Measurements from ENCODE around the gene MYZAP. TPM values are rescaled to one million over a fixed set of nuclear protein-coding genes. Genes with fewer than 3 reads are reported as not detected.

The MYZAP gene
- total and polyA plus RNA-seq, 9 of the 15 experiments (the other 6 are each of a cell fraction or from before 2014, with no cell fraction given), result 0.03 TPM; not detected in 8

- peak; percentile 73; the same call in 1 of the 2 replicates for TF ChIP-seq ZNF766 (CRISPR knock-in tag; conservative IDR thresholded peaks at IDR 0.05)
- TF ChIP-seq, protein P1, sequence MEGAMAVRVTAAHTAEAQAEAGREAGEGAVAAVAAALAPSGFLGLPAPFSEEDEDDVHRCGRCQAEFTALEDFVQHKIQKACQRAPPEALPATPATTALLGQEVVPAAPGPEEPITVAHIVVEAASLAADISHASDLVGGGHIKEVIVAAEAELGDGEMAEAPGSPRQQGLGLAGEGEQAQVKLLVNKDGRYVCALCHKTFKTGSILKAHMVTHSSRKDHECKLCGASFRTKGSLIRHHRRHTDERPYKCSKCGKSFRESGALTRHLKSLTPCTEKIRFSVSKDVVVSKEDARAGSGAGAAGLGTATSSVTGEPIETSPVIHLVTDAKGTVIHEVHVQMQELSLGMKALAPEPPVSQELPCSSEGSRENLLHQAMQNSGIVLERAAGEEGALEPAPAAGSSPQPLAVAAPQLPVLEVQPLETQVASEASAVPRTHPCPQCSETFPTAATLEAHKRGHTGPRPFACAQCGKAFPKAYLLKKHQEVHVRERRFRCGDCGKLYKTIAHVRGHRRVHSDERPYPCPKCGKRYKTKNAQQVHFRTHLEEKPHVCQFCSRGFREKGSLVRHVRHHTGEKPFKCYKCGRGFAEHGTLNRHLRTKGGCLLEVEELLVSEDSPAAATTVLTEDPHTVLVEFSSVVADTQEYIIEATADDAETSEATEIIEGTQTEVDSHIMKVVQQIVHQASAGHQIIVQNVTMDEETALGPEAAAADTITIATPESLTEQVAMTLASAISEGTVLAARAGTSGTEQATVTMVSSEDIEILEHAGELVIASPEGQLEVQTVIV (CRISPR knock-in tag; IDR thresholded peaks at IDR 0.05; ENCODE audit: borderline replicate concordance), result no peak
- no peak for TF ChIP-seq ZNF347 (CRISPR knock-in tag; IDR thresholded peaks at IDR 0.05; ENCODE audit: low read depth)
- no peak for TF ChIP-seq ESRRB (CRISPR knock-in tag; IDR thresholded peaks at IDR 0.05; ENCODE audit: borderline replicate concordance)
- TF ChIP-seq ZNF23 (CRISPR knock-in tag; IDR thresholded peaks at IDR 0.05), result no peak
- peak; percentile 99 for TF ChIP-seq ELF1 (tag; IDR thresholded peaks at IDR 0.05)
- no peak for TF ChIP-seq SRSF1 (IDR thresholded peaks at IDR 0.05; ENCODE audit: low read depth, low read length)
- TF ChIP-seq CC2D1A (IDR thresholded peaks at IDR 0.05), result peak; percentile 50; the same call in 1 of the 2 replicates
- TF ChIP-seq FOXM1 (IDR thresholded peaks at IDR 0.05; ENCODE audit: low read depth), result peak; percentile 31; the same call in 1 of the 2 replicates
- TF ChIP-seq FOXM1 (CRISPR knock-in tag; IDR thresholded peaks at IDR 0.05; ENCODE audit: low read depth), result no peak
- TF ChIP-seq SP2 (IDR thresholded peaks at IDR 0.05; ENCODE audit: extremely low read depth, low read depth, low read length, poor library complexity, severe bottlenecking), result no peak
- TF ChIP-seq ESRRA (IDR thresholded peaks at IDR 0.05; ENCODE audit: borderline replicate concordance, low read depth), result peak; percentile 71
- TF ChIP-seq CBX5 (IDR thresholded peaks at IDR 0.05; ENCODE audit: borderline replicate concordance, low read depth), result no peak
- TF ChIP-seq, protein P2, sequence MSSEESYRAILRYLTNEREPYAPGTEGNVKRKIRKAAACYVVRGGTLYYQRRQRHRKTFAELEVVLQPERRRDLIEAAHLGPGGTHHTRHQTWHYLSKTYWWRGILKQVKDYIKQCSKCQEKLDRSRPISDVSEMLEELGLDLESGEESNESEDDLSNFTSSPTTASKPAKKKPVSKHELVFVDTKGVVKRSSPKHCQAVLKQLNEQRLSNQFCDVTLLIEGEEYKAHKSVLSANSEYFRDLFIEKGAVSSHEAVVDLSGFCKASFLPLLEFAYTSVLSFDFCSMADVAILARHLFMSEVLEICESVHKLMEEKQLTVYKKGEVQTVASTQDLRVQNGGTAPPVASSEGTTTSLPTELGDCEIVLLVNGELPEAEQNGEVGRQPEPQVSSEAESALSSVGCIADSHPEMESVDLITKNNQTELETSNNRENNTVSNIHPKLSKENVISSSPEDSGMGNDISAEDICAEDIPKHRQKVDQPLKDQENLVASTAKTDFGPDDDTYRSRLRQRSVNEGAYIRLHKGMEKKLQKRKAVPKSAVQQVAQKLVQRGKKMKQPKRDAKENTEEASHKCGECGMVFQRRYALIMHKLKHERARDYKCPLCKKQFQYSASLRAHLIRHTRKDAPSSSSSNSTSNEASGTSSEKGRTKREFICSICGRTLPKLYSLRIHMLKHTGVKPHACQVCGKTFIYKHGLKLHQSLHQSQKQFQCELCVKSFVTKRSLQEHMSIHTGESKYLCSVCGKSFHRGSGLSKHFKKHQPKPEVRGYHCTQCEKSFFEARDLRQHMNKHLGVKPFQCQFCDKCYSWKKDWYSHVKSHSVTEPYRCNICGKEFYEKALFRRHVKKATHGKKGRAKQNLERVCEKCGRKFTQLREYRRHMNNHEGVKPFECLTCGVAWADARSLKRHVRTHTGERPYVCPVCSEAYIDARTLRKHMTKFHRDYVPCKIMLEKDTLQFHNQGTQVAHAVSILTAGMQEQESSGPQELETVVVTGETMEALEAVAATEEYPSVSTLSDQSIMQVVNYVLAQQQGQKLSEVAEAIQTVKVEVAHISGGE (CRISPR knock-in tag; IDR thresholded peaks at IDR 0.05), result peak in 2 of 3 experiments; percentile 31 to 90; a peak in 3 of 6 replicates
- no peak for TF ChIP-seq CBFA2T3 (IDR thresholded peaks at IDR 0.05)
- TF ChIP-seq BMI1 (IDR thresholded peaks at IDR 0.05; ENCODE audit: low read length), result no peak
- peak; percentile 29 for TF ChIP-seq PRDM10 (IDR thresholded peaks at IDR 0.05; ENCODE audit: partially characterized antibody)
- no peak for TF ChIP-seq SRF (CRISPR knock-in tag; IDR thresholded peaks at IDR 0.05)
Measured at GRCh38 chr15:57706405-57707209, 114.9 kb downstream of the MYZAP start, which contains the start of gene POLR2M (continued).
